ENCODE measurements around the gene GALR3.

The GALR3 gene

GRCh38 chr22:37802310-37803194, 20.6 kb upstream of the GALR3 start:
- no peak for DNase-seq (ENCODE audit: extremely low read depth in 1 of 2, low read depth in 1 of 2)

GRCh38 chr22:37803195-37803638, 20.0 kb upstream of the GALR3 start:
- DNase-seq (ENCODE audit: extremely low read depth in 1 of 2, low read depth in 1 of 2) = no peak

DNA sequence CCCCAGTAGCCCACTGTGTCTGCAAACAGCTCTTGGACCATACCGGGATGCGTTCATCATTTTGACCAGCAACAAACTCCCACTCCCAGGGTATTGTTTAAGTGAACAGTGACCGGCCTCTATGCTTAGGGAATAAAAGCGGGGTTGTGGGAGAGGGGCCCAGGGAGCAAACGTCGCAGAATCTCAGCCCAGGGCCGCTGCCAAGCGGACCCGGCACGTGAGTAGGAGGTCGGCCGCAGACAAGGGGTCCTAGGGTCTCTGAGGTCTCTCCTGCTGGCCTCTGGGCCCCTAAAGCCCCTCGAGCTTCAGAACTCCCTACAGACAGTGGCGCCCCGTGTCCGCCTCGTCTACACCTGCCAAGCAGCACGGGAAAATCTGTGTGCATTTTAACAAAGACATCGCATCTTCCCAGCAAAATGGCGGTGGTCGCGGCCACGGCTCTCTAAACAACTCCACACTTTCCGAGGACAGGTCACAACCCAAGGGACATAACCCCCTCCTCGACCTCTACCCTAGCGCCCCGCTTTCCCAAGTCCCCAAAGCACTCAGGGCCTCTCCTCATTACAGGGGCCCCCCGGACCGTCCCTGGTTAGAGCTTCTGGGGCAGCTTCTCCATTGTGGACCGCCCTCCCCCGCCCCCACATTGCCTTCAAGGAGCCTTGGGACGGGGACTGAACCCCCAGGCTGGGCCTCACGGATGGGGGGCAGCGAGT, 19.4 kb upstream of the GALR3 start:
- no peak for DNase-seq (ENCODE audit: extremely low read depth in 1 of 2, low read depth in 1 of 2)

DNA sequence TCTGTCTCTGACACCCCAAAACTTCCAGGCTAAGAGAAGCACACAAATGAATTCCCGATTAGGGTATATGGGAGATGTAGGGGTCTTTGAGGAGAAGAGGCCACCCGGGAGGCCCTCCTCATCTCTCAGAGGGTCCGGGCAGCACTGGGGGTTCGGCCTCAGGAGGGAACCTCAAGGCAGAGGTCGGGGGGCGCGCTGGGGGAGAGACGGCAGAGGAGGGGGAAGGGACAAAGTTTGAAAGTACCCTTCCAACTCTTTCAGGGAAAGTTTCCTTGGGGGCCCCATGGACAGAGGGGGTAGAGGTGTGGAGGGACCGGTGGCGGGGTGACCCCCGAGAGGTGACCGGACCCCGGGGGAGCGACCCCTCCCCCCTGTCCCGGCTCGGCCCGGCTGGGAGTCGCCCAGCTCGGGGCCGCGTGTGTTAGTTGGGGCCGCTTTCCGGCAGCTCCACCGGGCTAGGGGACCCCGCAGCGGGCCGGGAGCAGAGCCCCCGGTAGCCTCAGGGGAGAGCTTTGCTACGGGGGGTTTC, 18.8 kb upstream of the GALR3 start:
- no peak for DNase-seq (ENCODE audit: extremely low read depth in 1 of 2, low read depth in 1 of 2)

- peak; percentile 47 to 62 for DNase-seq (ENCODE audit: extremely low read depth in 1 of 2, low read depth in 1 of 2)
Measured at GRCh38 chr22:37804881-37805809, 18.0 kb upstream of the GALR3 start.

DNA sequence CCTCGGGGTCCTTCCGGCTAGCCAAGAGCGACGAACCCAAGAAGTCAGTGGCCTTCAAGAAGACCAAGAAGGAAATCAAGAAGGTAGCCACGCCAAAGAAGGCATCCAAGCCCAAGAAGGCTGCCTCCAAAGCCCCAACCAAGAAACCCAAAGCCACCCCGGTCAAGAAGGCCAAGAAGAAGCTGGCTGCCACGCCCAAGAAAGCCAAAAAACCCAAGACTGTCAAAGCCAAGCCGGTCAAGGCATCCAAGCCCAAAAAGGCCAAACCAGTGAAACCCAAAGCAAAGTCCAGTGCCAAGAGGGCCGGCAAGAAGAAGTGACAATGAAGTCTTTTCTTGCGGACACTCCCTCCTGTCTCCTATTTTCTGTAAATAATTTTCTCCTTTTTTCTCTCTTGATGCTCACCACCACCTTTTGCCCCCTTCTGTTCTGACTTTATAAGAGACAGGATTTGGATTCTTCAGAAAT, 17.3 kb upstream of the GALR3 start:
- no peak for DNase-seq (ENCODE audit: extremely low read depth in 1 of 2, low read depth in 1 of 2)

DNA sequence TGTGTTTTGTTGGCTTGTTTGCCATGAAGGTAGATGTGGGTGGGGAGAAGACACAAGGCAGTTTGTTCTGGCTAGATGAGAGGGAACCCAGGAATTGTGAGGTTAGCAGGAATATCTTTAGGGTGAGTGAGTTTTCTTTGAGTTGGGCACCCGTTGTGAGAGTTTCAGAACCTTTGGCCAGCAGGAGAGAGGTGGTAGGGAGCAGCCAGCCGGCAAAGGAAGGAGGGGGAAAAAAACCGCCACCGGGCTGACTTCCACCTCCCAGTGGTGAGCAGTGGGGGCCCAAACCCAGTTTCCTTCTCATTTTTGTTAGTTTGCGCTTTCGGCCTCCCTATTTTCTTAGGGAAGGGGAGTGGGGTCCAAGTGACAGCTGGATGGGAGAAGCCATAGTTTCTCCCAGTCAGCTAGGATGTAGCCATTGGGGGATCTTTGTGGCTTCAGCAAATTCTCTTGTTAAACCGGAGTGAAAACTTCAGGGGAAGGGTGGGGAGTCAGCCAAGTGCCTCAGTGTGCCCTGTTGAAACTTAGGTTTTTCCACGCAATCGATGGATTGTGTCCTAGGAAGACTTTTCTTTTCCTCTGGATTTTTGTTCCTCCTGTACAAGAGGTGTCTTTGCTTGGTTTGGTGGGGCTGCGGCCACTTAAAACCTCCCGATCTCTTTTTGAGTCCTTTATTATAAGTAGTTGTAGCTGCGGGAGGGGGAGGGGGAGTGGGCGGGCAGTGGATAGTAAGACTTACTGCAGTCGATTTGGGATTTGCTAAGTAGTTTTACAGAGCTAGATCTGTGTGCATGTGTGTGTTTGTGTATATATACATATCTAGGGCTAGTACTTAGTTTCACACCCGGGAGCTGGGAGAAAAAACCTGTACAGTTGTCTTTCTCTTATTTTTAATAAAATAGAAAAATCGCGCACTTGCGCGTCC, 16.5 kb upstream of the GALR3 start:
- DNase-seq (ENCODE audit: extremely low read depth in 1 of 2, low read depth in 1 of 2) = no peak

GRCh38 chr22:37807410-37808293, 15.5 kb upstream of the GALR3 start, which contains the start of gene GCAT:
GCAT (plus strand) TSS chr22:37807934; CDS start chr22:37807968, 34 bp downstream.
- peak; percentile 86 to 90 for DNase-seq (ENCODE audit: extremely low read depth in 1 of 2, low read depth in 1 of 2)

DNA sequence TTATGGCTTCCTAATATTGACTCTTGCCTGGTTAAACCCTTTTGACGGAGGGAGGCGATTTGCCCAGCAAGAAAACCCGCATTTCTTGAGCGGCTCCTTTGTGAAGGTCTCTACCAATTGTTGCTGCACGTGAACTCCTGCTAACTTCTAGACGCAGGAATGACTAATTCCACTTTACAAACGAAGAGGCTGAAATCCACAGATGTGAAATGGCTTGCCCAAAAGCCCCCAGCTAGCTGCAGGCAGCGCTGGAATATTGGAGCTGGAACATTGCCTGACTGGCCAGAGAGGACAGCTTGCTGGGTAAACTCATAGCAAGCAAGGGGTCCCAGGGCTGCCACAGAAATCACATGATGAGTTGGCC, 14.9 kb upstream of the GALR3 start:
- DNase-seq (ENCODE audit: extremely low read depth in 1 of 2, low read depth in 1 of 2) = no peak

- no peak for DNase-seq (ENCODE audit: extremely low read depth in 1 of 2, low read depth in 1 of 2)
Measured at GRCh38 chr22:37809672-37810333, 13.4 kb upstream of the GALR3 start.

GRCh38 chr22:37811867-37812266, 11.3 kb upstream of the GALR3 start:
- no peak for DNase-seq (ENCODE audit: extremely low read depth in 1 of 2, low read depth in 1 of 2)

DNA sequence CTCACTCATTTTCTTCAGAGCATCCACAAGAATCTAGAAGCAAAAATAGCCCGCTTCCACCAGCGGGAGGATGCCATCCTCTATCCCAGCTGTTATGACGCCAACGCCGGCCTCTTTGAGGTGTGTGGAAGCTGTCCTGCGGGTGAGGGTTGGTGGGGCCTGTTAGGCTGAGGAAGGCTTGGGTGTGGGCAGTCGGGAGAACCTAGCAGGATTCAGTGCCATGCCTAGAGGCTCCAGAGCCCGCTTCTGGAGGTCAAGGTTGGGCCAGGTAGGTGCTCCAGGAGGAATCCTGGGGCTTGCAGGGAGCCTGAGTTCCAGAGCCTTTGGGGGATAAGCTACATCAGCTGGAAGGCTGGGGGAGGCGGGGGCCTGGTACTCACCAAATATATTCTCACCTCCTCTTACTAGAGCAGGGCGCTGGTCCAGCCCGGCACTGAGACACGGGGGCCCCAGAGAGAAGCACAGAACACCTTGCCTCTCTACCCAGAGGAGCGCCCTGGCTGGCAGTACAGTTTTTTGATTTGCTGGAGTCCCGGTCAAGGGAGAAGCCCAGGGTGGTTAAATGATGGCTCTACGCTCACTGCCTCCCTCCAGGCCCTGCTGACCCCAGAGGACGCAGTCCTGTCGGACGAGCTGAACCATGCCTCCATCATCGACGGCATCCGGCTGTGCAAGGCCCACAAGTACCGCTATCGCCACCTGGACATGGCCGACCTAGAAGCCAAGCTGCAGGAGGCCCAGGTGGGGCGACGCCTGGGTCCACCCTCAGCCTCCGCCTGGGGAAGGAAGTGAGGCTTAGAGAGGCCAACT, 10.1 kb upstream of the GALR3 start:
- DNase-seq (ENCODE audit: extremely low read depth in 1 of 2, low read depth in 1 of 2) = no peak

DNA sequence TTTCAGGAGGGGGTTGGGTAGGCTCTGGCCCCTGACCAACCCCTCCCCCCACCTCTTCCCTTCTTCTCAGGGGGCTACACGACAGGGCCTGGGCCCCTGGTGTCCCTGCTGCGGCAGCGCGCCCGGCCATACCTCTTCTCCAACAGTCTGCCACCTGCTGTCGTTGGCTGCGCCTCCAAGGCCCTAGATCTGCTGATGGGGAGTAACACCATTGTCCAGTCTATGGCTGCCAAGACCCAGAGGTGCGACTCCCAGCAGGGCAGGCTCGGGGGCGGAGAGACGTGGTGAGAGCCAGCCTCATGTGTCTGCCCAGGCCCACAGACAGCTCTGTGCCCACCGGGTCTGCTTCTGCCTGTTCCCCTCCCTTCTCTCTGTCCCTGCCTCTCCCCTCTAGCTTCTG, 7.6 kb upstream of the GALR3 start:
- DNase-seq (ENCODE audit: extremely low read depth in 1 of 2, low read depth in 1 of 2) = no peak

DNA sequence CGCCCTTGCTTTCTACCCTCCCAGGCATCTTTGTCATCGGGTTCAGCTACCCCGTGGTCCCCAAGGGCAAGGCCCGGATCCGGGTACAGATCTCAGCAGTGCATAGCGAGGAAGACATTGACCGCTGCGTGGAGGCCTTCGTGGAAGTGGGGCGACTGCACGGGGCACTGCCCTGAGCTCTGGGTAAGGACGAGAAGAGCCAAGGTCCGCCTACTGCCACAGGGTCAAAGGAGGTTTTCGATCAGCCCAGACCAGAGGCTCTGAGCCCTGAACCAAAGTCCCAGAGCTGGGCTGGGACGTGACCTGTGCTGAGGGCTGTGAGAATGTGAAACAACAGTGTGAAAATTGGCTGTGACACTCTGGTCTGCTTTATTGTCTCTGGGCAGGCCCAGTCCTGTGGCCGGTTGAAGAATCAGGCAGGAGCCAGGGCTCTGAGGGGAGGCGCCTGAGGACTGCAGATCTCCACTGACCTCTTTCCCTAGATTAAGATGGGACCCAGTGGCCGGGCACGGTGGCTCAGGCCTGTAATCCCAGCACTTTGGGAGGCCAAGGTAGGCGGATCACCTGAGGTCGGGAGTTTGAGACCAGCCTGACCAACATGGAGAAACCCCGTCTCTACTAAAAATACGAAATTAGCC, 6.5 kb upstream of the GALR3 start:
- DNase-seq (ENCODE audit: extremely low read depth in 1 of 2, low read depth in 1 of 2) = no peak

- peak; percentile 39 to 65 for DNase-seq (ENCODE audit: extremely low read depth in 1 of 2, low read depth in 1 of 2)
Measured at GRCh38 chr22:37817705-37818408, 5.3 kb upstream of the GALR3 start.

Measured in stimulated activated CD8-positive, alpha-beta memory T cell treated with anti-CD3 and anti-CD28 coated beads, Interleukin-7, amount 100 ng/mL, for 48 hours (primary cell).